WERI-Rb-1 (cell line): ENCODE data around the gene POP5.

Source experiments
- DNase-seq: peaks from one replicate; pipeline ENCODE4 v3.0.0-alpha.2; 2020
- H3K27ac ChIP-seq: fragments of 250-450 bp; sonication (Bioruptor Pico); 2 replicates; pipeline ENCODE4 v1.5.1; 2020; ENCODE audit warnings: mild to moderate bottlenecking, moderate library complexity
- H3K27me3 ChIP-seq: fragments of 250-450 bp; sonication (Bioruptor Pico); 2 replicates; pipeline ENCODE4 v1.5.1; 2021; ENCODE audit warnings: mild to moderate bottlenecking, low read depth, moderate library complexity; ENCODE audit not compliant: insufficient read depth, severe bottlenecking
- H3K36me3 ChIP-seq: fragments of 250-450 bp; sonication (Bioruptor Pico); 2 replicates; pipeline ENCODE4 v1.5.1; 2020; ENCODE audit warnings: mild to moderate bottlenecking, moderate library complexity
- H3K4me3 ChIP-seq: 2 replicates; pipeline ENCODE4 v1.5.1; 2011; ENCODE audit warnings: low read depth, mild to moderate bottlenecking, control low read depth, low read length
- H3K9me3 ChIP-seq: fragments of 250-450 bp; sonication (Bioruptor Pico); 2 replicates; pipeline ENCODE4 v1.5.1; 2021; ENCODE audit warnings: mild to moderate bottlenecking, moderate library complexity; ENCODE audit not compliant: severe bottlenecking
- CTCF ChIP-seq: IDR thresholded peaks from 2 replicates; pipeline ENCODE4 v1.5.1; 2011; ENCODE audit warnings: low read depth, mild to moderate bottlenecking, control low read depth, inconsistent platforms, low read length

The POP5 gene

DNA sequence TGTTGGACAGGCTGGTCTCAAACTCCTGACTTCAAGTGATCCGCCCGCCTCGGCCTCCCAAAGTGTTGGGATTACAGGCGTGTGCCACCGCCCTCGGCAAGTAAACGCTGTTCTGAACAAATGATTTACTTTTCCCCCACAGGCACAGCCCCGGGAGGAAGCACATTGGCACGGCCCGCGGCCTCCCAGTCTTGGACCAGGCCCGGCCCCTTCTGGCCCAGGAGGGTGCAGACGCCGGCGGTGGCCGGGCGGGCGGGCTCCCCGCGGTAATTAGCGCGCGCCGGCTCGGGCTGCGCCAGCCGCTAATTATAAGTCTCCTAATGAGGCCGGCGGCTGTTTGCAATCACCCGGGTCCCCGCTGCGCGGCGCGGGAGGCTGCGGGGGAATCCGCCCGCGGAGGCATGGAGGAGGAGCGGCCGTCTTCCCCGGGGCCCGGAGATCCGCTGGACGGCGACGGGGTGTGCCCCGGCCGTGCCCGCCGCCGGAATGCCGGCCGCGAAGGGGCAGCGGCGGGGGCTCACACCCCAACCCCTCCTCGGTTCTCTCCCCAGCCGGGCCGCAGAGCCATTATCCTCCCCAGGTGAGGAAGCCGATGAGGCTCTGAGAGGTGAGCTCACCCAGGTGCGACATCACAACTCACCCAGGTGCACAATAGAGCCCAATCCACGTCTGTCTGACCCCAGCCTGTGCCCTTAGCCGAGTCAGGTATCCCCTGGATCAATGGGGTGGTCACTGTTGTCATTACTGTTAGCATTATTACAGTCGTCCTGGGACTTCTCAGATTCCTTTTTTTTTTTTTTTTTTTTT, 3.3 kb upstream of the POP5 start:
- peak; percentile 43 for DNase-seq
- Histone ChIP-seq H3K27me3 (peaks cover 23% of the 10 kb centered on the region), H3K4me3 (peak overlapping the region; percentile 41), H3K27ac (no peak overlapping the region), H3K9me3 (no peaks in the 10 kb centered on the region), H3K36me3 (peaks cover 3% of the 10 kb centered on the region)
- peak; percentile 26; the same call in 1 of the 2 replicates for TF ChIP-seq CTCF

GRCh38 chr12:120583478-120584030, 2.4 kb upstream of the POP5 start:
- DNase-seq, result peak; percentile 75
- Histone ChIP-seq H3K36me3 (peaks cover 13% of the 10 kb centered on the region), H3K4me3 (peak overlapping the region; percentile 3; the same call in 1 of the 2 replicates), H3K27me3 (peaks cover 23% of the 10 kb centered on the region), H3K27ac (no peak overlapping the region), H3K9me3 (no peaks in the 10 kb centered on the region)
- TF ChIP-seq CTCF, result peak; percentile 89

GRCh38 chr12:120581998-120582397, 796 bp upstream of the POP5 start:
- TF ChIP-seq CTCF, result no peak
- peaks cover 28% of the 10 kb centered on the region for H3K36me3 ChIP-seq
- no peak overlapping the region for H3K27ac ChIP-seq
- H3K4me3 ChIP-seq, result peak overlapping the region; percentile 88
- DNase-seq, result no peak
- H3K9me3 ChIP-seq, result no peaks in the 10 kb centered on the region
- H3K27me3 ChIP-seq, result peaks cover 23% of the 10 kb centered on the region

GRCh38 chr12:120579179-120579578, 2.0 kb downstream of the POP5 start:
- Histone ChIP-seq H3K27ac (no peak overlapping the region), H3K9me3 (no peaks in the 10 kb centered on the region), H3K4me3 (no peak overlapping the region), H3K27me3 (peaks cover 7% of the 10 kb centered on the region), H3K36me3 (peaks cover 55% of the 10 kb centered on the region)
- no peak for DNase-seq
- TF ChIP-seq CTCF, result no peak

GRCh38 chr12:120574106-120574505, 7.1 kb downstream of the POP5 start:
- no peak for DNase-seq
- H3K27ac ChIP-seq, result no peak overlapping the region
- no peaks in the 10 kb centered on the region for H3K27me3 ChIP-seq
- peaks cover 90% of the 10 kb centered on the region for H3K36me3 ChIP-seq
- TF ChIP-seq CTCF, result no peak
- H3K9me3 ChIP-seq, result no peaks in the 10 kb centered on the region
- H3K4me3 ChIP-seq, result no peak overlapping the region
